Nephron (organoid): Measurements from ENCODE around the gene DLGAP5.

Experiments used
- H3K27ac Mint-ChIP-seq, 3 experiments: 2 replicates each; pipeline ENCODE4 v1.8.0; 2020; ENCODE audit warnings: mixed read lengths in 3 of 3, mild to moderate bottlenecking in 2 of 3, moderate library complexity in 1 of 3
- H3K27me3 Mint-ChIP-seq: 2 replicates; pipeline ENCODE4 v1.8.0; 2021; ENCODE audit warnings: low read depth, mild to moderate bottlenecking, moderate library complexity, mixed read lengths
- H3K36me3 Mint-ChIP-seq: 2 replicates; pipeline ENCODE4 v1.8.0; 2020; ENCODE audit warnings: low read depth, mixed read lengths
- H3K4me1 Mint-ChIP-seq: 2 replicates; pipeline ENCODE4 v1.8.0; 2020; ENCODE audit warnings: mixed read lengths
- H3K4me3 Mint-ChIP-seq, 3 experiments: 2 replicates each; pipeline ENCODE4 v1.8.0; 2020; ENCODE audit warnings: mild to moderate bottlenecking in 3 of 3, mixed read lengths in 3 of 3, moderate library complexity in 2 of 3
- H3K9me3 Mint-ChIP-seq: 2 replicates; pipeline ENCODE4 v1.8.0; 2020; ENCODE audit warnings: mixed read lengths
- CTCF ChIP-seq, 3 experiments: fragments of 200-600 bp; sonication (generic); IDR thresholded peaks; one replicate each; pipeline ENCODE4 v1.5.0; 2021; ENCODE audit warnings: antibody characterized with exemption in 3 of 3; ENCODE audit not compliant: unreplicated experiment in 3 of 3

DLGAP5 gene

GRCh38 chr14:55152052-55152753, 39.2 kb downstream of the DLGAP5 start:
- TF ChIP-seq CTCF (IDR thresholded peaks at IDR 0.05; ENCODE audit: unreplicated experiment in 3 of 3), result no peak
- H3K9me3 Mint-ChIP-seq, result no peaks in the 10 kb centered on the region
- no peak overlapping the region for H3K4me3 Mint-ChIP-seq
- H3K27ac Mint-ChIP-seq, result no peak overlapping the region
- no peaks in the 10 kb centered on the region for H3K4me1 Mint-ChIP-seq
- no peaks in the 10 kb centered on the region for H3K27me3 Mint-ChIP-seq
- peaks cover 36% of the 10 kb centered on the region for H3K36me3 Mint-ChIP-seq

GRCh38 chr14:55151601-55152000, 39.8 kb downstream of the DLGAP5 start:
- H3K4me1 Mint-ChIP-seq, result no peaks in the 10 kb centered on the region
- TF ChIP-seq CTCF (IDR thresholded peaks at IDR 0.05; ENCODE audit: unreplicated experiment in 3 of 3), result no peak

GRCh38 chr14:55146425-55146824, 45.0 kb downstream of the DLGAP5 start:
- Mint-ChIP-seq H3K27ac (no peak overlapping the region), H3K36me3 (peaks cover 26% of the 10 kb centered on the region), H3K4me1 (no peaks in the 10 kb centered on the region), H3K4me3 (no peak overlapping the region), H3K27me3 (no peaks in the 10 kb centered on the region), H3K9me3 (no peaks in the 10 kb centered on the region)
- no peak for TF ChIP-seq CTCF (IDR thresholded peaks at IDR 0.05; ENCODE audit: unreplicated experiment in 3 of 3)

More at GRCh38 chr14:55151601-55152000, 39.8 kb downstream of the DLGAP5 start:
- Mint-ChIP-seq H3K4me3 (no peak overlapping the region), H3K9me3 (no peaks in the 10 kb centered on the region), H3K36me3 (peaks cover 34% of the 10 kb centered on the region), H3K27ac (no peak overlapping the region), H3K27me3 (no peaks in the 10 kb centered on the region)

- Mint-ChIP-seq H3K27ac (no peak overlapping the region), H3K27me3 (no peaks in the 10 kb centered on the region), H3K9me3 (no peaks in the 10 kb centered on the region), H3K36me3 (peaks cover 31% of the 10 kb centered on the region), H3K4me1 (peaks cover 3% of the 10 kb centered on the region), H3K4me3 (no peak overlapping the region)
- no peak for TF ChIP-seq CTCF (IDR thresholded peaks at IDR 0.05; ENCODE audit: unreplicated experiment in 3 of 3)
Measured at GRCh38 chr14:55142466-55142865, 48.9 kb downstream of the DLGAP5 start.

- Mint-ChIP-seq H3K36me3 (peaks cover 28% of the 10 kb centered on the region), H3K27ac (no peak overlapping the region), H3K4me3 (no peak overlapping the region), H3K4me1 (peaks cover 9% of the 10 kb centered on the region), H3K9me3 (no peaks in the 10 kb centered on the region), H3K27me3 (no peaks in the 10 kb centered on the region)
- no peak for TF ChIP-seq CTCF (IDR thresholded peaks at IDR 0.05; ENCODE audit: unreplicated experiment in 3 of 3)
Measured at GRCh38 chr14:55141825-55142224, 49.6 kb downstream of the DLGAP5 start.
